Stimulated activated CD4-positive, alpha-beta T cell treated with anti-CD3 and anti-CD28 coated beads, Interleukin-4, amount 100 ng/mL, for 48 hours (primary cell): ENCODE results near the gene UBXN1.
"Not testable (repeated sequence)": the region's sequence is repeated elsewhere in the genome, so short reads cannot be mapped to it uniquely, and the experiment has no call there.

Source experiments
- DNase-seq, 2 donors: peaks; one replicate each; pipeline ENCODE4 v3.0.0-alpha.2; 2020; ENCODE audit warnings: low read depth in 2 of 2

The UBXN1 gene

GRCh38 chr11:62708392-62708791 lies 29.5 kb upstream of the UBXN1 start:
- DNase-seq, result no peak

GRCh38 chr11:62707277-62707861 lies 28.5 kb upstream of the UBXN1 start, which contains the start of the genes BSCL2 and GNG3:
Gene BSCL2 (minus strand): TSS chr11:62707424. CDS start chr11:62707195, 229 bp downstream.
Gene GNG3 (plus strand): TSS chr11:62707676. CDS start chr11:62708296, 620 bp downstream.
- DNase-seq, result no peak

- DNase-seq, result no peak
These were observed 28.0 kb upstream of the UBXN1 start for GRCh38 chr11:62706850-62707247.

DNA sequence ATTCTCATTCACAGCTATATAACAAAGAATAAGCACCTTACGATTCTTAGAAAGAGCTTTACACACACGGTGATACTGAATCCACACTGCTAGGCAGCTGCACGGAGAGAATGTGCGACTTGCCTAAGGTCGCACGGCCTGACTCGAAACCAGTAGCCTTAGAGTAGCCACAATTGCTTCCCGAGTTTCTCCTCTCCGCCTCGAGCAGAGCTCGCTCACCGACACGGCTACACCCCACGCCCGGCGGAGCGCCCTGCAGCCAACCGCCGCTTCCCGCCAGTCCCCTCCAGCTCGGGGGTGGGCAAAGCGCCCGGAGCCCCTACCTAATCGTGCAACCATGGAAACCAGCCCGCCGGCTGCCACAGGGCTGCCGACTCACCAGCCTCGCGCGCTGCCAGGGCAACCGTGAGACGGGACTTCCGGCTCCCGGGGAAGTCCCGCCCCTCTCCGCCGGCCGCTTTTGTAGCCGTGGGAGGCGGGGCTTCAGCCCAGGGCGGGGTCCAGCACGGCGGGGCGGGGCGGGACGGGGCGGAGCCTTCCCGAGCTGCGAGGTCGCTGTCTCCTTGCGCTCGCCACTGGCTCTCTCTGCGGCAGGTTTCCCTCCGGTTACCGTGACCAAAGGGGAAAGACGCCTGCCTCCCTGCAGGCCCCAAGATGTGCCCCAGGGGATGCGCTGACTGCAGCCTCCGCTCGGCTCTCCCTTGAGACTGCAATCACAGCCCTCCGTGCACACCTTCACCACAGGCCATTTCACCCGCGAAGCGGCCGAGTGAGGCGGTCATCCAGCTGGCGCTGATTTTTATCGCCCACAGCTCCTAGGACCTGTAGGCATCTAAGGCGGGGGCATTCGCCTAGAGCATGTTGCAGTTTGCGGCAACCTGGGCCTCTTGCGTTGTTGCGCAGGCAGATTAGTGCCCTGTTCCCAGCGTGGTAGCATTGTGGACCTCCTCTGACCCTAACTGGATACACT lies 27.3 kb upstream of the UBXN1 start:
- peak; percentile 90 to 96 for DNase-seq

- DNase-seq, result no peak
These were observed 26.5 kb upstream of the UBXN1 start for GRCh38 chr11:62705413-62705812.

- DNase-seq, result not testable (repeated sequence)
These were observed 25.0 kb upstream of the UBXN1 start for GRCh38 chr11:62703921-62704320.

- no peak for DNase-seq
These were observed 23.4 kb upstream of the UBXN1 start for GRCh38 chr11:62702246-62702645.

DNA sequence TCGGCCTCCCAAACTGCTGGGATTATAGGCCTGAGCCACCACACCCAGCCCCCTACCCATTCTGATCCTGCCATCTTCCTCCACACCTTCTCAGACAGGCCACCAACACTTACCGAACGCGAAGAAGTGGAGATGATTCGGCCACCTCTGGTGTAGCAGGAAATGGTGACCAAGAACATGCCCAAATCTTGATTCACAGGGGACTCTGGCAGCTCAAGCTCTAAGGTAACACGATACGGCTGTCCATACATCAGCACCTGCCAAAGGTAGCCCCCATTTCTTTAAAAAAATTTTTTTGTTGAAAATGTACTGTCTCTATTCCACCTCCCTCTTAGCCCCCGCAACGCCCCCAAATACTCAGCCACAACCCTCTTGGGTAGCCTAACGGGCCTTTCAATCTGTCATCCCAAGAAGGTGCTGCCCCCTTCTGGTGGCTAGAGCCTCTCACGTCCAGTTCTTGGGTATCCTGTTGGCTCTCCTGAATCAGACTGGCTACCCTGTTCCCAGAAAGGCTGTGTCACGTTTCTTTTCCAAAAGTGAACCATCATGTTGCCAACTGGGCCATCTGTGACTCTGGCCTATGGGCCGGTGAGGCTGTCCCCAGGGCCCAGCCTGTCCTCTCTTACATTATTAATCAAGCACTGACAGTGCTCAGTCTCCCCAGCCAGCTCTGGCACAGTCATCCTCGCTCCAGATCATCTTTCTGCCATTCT lies 15.7 kb upstream of the UBXN1 start:
- DNase-seq, result peak; percentile 65 to 66

GRCh38 chr11:62693624-62694023 lies 14.8 kb upstream of the UBXN1 start:
- not testable (repeated sequence) for DNase-seq

DNA sequence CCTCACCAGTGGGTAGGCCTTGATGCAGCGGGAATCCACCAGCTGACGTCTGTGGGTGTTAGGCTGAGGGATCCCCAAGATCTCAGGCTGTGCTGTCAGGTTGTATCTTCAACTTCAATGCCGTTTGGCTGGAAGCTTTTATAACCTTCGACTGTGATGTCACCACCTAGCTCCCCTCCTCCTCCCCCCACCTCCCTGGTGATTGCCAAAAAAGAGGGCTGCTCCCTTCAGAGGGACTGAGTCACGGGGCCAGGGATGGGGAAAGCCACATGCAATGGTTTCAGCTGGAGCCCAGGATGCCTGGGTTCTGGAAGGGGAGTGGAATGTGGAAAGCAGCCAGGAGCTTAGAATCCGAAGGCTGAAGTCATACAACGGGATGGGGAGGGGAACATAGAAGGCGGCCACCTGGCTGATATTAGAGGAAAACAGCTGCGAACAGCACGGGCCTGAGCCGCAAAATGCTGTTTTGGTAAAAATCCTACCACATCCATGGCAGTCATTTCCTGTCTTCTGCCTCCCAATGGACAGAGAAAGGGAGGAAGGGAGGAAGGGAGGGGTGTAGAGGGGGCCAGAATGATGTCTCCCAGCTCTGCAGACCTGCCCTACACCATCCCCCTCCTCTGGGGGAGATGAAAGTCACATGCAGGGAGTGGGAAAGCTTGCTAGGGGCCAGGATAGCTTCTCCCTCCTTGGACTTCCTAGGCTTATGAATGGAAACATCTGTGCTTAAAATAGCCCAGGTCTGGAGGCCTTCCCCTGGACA lies 10.7 kb upstream of the UBXN1 start, which contains the start of gene LRRN4CL:
TSS of gene LRRN4CL (minus strand) at position 110 of the 763 bp plus-strand sequence. CDS start 1,022 bp downstream, outside the sequence.
- no peak for DNase-seq

- no peak for DNase-seq
These were observed 9.6 kb upstream of the UBXN1 start for GRCh38 chr11:62688491-62688890.

GRCh38 chr11:62687508-62688396 lies 8.9 kb upstream of the UBXN1 start:
- DNase-seq, result no peak

DNA sequence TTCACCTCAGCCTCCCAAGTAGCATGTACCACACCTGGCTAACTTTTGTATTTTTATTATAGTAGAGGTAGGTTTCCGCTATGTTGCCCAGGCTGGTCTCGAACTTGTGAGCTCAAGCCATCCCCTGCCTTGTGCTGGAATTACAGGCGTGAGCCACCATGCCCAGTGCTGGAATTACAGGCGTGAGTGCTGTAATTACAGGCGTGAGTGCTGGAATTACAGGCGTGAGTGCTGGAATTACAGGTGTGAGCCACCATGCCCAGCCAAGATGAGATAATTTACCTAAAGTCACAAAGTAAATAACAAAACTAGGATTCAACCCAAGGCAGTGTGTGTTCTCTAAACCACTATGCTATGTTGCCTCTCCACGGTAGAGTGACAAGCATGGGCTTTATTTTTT lies 3.6 kb upstream of the UBXN1 start:
- no peak for DNase-seq

GRCh38 chr11:62680825-62681240 lies 2.0 kb upstream of the UBXN1 start:
- DNase-seq, result no peak

DNA sequence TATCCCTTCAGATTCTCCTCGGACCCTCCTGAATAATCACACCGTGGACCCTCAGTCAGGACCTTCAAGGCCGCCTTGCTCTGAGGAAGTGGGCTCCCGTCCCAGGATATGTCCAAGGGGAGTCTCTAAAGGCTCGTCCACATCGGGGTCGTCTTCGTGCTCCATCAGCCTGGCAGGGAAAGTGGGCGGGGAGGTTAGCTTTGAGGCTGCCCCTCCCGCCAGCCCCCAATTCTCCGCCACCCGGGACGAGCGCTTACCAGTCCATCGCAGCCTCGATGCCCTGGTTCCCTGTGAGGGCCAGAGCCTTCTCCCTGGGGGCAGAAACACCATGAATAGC lies 472 bp downstream of the UBXN1 start:
- no peak for DNase-seq

DNA sequence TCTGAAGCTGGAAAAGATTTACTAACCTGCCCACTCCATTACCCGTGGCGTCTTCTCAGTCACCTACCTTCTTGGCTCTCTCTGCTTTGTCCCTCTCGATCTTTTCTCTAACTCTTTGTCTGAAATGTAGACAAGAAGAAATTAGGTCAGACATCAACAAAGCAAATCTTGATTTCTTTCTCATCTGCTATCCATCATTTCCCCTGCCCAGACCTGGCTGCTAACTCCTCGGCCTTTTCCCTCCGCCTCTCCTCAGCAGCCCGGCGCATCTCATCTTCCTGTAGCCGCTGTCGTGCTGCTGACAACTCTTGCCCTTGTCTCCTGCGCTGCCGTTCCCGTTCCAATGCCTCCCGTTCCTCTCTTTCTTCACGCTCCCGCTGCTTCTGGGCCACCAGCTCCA lies 1.2 kb downstream of the UBXN1 start:
- DNase-seq, result no peak

DNA sequence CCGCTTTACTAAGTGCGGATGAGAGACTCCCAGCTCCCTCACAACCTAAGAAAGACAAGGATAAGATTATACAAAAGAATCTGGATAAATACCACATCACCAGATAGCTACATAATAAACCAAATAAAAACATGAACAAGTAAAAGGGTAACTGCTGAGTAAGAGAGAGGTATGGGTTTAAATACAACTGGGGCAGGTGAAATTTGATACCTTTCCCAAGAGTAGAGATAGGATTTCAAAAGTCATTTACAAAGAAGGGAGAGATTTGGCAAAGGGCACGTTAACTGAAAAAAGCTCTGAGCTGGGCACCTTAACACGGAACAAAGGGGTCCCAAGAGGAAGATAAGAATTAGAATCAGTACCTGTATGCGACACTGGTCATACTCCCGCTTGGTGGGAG lies 1.7 kb downstream of the UBXN1 start:
- no peak for DNase-seq

DNA sequence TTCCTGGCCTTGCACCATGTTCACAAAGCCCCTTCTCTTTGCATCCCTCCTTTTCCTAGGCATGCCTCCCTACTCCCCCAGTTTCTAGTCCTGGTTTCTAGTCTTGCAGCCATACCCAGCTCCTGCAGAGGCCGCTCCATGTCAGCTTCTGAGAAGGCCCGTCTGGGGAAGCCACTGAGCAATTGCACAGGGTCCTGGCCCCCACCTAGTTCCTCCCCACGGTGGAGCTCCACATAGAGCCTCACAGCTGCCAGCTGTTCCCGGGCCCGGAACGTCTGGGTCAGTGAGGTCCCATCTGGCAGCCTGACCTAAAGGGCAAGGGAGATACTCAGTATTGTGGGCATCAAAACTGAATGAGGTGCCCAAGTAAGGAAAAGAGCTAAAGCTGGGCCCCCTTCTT lies 2.2 kb downstream of the UBXN1 start:
- DNase-seq, result no peak

GRCh38 chr11:62675415-62675814 lies 3.5 kb downstream of the UBXN1 start:
- DNase-seq, result not testable (repeated sequence)

- no peak for DNase-seq
These were observed 5.7 kb downstream of the UBXN1 start for GRCh38 chr11:62673196-62673525.
